ENCODE measurements around the gene CD82.

- TF ChIP-seq SUZ12 (IDR thresholded peaks at IDR 0.05; ENCODE audit: extremely low read depth, insufficient read depth, insufficient read length) (no peak), ZNF274 (IDR thresholded peaks at IDR 0.05; ENCODE audit: low read depth, low read length) (no peak)
Measured at GRCh38 chr11:44570411-44571155, 5.1 kb downstream of the CD82 start.

Measured in NT2/D1 (cell line).